Esophagus squamous epithelium (tissue), 4 donors: ENCODE results near the gene IDH3B.

Experiments
- POLR2A ChIP-seq, 4 donors: fragments of 450-650 bp; IDR thresholded peaks; one replicate each; pipeline ENCODE4 v1.6.1; 2017; ENCODE audit warnings: antibody characterized with exemption in 4 of 4, mild to moderate bottlenecking in 4 of 4, moderate library complexity in 3 of 4
- TF ChIP-seq, protein P1 (sequence below), 6 experiments: fragments of 450-650 bp in 4 of 6; fragments of 200-600 bp in 2 of 6; sonication (generic) in 2 of 6; IDR thresholded peaks; one replicate each; pipeline ENCODE4 v1.5.1; 2016 to 2019; ENCODE audit warnings: antibody characterized with exemption in 6 of 6, mild to moderate bottlenecking in 4 of 6, moderate library complexity in 4 of 6

DNA sequence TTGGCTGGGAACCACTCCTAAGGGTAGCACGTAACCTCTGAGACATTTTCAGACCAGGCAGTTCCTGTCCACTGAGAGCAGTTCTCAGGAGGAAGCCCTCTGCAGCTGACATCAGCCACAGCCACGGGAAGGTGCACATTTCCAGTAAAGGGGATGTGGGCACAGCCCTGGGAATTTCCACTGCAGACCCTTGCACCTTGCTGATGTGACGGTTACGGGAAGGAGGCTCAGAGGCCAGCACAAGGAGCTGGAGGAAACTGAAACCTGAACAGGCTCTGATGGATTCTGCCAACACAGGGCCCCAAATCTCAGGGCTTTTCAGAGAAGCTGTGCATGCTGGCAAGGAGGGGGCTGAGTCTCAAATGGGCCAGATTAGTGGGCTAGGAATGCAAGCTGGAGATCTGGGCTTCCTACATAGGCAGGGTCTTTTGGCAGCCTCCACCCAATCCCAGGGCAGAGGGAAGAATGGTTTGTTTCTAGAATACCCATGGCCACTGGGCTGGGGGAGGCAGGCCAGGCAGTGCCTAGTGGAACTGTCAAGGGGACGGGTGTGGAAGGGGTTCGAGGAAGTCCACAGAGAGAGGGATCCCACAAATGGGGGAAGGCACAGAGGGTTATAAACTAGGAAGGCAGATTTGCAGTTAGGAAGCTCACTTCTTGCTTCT lies 42.8 kb upstream of the IDH3B start:
- TF ChIP-seq, protein P1, sequence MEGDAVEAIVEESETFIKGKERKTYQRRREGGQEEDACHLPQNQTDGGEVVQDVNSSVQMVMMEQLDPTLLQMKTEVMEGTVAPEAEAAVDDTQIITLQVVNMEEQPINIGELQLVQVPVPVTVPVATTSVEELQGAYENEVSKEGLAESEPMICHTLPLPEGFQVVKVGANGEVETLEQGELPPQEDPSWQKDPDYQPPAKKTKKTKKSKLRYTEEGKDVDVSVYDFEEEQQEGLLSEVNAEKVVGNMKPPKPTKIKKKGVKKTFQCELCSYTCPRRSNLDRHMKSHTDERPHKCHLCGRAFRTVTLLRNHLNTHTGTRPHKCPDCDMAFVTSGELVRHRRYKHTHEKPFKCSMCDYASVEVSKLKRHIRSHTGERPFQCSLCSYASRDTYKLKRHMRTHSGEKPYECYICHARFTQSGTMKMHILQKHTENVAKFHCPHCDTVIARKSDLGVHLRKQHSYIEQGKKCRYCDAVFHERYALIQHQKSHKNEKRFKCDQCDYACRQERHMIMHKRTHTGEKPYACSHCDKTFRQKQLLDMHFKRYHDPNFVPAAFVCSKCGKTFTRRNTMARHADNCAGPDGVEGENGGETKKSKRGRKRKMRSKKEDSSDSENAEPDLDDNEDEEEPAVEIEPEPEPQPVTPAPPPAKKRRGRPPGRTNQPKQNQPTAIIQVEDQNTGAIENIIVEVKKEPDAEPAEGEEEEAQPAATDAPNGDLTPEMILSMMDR (IDR thresholded peaks at IDR 0.05), result no peak
- TF ChIP-seq POLR2A (IDR thresholded peaks at IDR 0.05), result no peak
